IPS DF 6.9 (cell line): ENCODE data around the gene ELOVL2.

Experiments used
- DNase-seq: peaks from one replicate; pipeline ENCODE4 v3.0.0-alpha.2; 2013; ENCODE audit warnings: low read depth, low spot score
- H3K27ac ChIP-seq: one replicate; pipeline ENCODE4 v1.5.1; 2013; ENCODE audit warnings: low read length, control low read depth
- H3K27me3 ChIP-seq: 2 replicates; pipeline ENCODE4 v1.6.1; 2013; ENCODE audit warnings: mild to moderate bottlenecking, low read length; ENCODE audit not compliant: control insufficient read depth, insufficient read depth
- H3K36me3 ChIP-seq: 2 replicates; pipeline ENCODE4 v1.6.1; 2013; ENCODE audit warnings: low read length; ENCODE audit not compliant: control insufficient read depth, insufficient read depth
- H3K4me1 ChIP-seq: 2 replicates; pipeline ENCODE4 v1.6.1; 2013; ENCODE audit warnings: low read length; ENCODE audit not compliant: control insufficient read depth, insufficient read depth
- H3K4me3 ChIP-seq: 2 replicates; pipeline ENCODE4 v1.5.1; 2013; ENCODE audit warnings: mild to moderate bottlenecking, low read length
- H3K9me3 ChIP-seq: 2 replicates; pipeline ENCODE4 v1.6.1; 2013; ENCODE audit warnings: low read length, inconsistent platforms; ENCODE audit not compliant: control insufficient read depth, insufficient read depth
- WGBS: extraction: QIAGEN DNeasy Blood & Tissue Kit; methylation state at CpG from one replicate; pipeline ENCODE4 v1.1.7; 2013; ENCODE audit warnings: mixed read lengths, missing lambda C conversion rate; ENCODE audit not compliant: insufficient read length, insufficient coverage; 5-methylcytosine and 5-hydroxymethylcytosine counted together

Gene ELOVL2

GRCh38 chr6:10964684-10965083 is 79.4 kb downstream of the ELOVL2 start:
- WGBS: 100% methylated on average over 1 of the region's 1 CpG

GRCh38 chr6:10963113-10963512 is 81.0 kb downstream of the ELOVL2 start:
- Histone ChIP-seq H3K9me3 (no peaks in the 10 kb centered on the region), H3K27me3 (peaks cover 2% of the 10 kb centered on the region; the same call in 1 of the 2 replicates), H3K27ac (no peak overlapping the region), H3K36me3 (no peaks in the 10 kb centered on the region), H3K4me3 (no peak overlapping the region), H3K4me1 (no peaks in the 10 kb centered on the region; the same call in 1 of the 2 replicates)
- no CpG with 5 or more reads among the region's 2 CpGs for WGBS
- no peak for DNase-seq

More at GRCh38 chr6:10964684-10965083, 79.4 kb downstream of the ELOVL2 start:
- no peaks in the 10 kb centered on the region; the same call in 1 of the 2 replicates for H3K4me1 ChIP-seq
- DNase-seq: no peak
- no peak overlapping the region for H3K4me3 ChIP-seq
- no peak overlapping the region for H3K27ac ChIP-seq
- H3K36me3 ChIP-seq: no peaks in the 10 kb centered on the region
- no peaks in the 10 kb centered on the region for H3K9me3 ChIP-seq
- peaks cover 2% of the 10 kb centered on the region; the same call in 1 of the 2 replicates for H3K27me3 ChIP-seq

GRCh38 chr6:10962673-10963072 is 81.4 kb downstream of the ELOVL2 start:
- no CpG with 5 or more reads among the region's 1 CpG for WGBS
- Histone ChIP-seq H3K4me1 (no peaks in the 10 kb centered on the region; the same call in 1 of the 2 replicates), H3K36me3 (no peaks in the 10 kb centered on the region), H3K9me3 (no peaks in the 10 kb centered on the region), H3K27me3 (peaks cover 2% of the 10 kb centered on the region; the same call in 1 of the 2 replicates), H3K4me3 (no peak overlapping the region), H3K27ac (no peak overlapping the region)
- DNase-seq: no peak

- Histone ChIP-seq H3K27ac (no peak overlapping the region), H3K4me1 (no peaks in the 10 kb centered on the region; the same call in 1 of the 2 replicates), H3K4me3 (no peak overlapping the region), H3K27me3 (peaks cover 2% of the 10 kb centered on the region; the same call in 1 of the 2 replicates), H3K36me3 (no peaks in the 10 kb centered on the region), H3K9me3 (no peaks in the 10 kb centered on the region)
- no peak for DNase-seq
- no CpG with 5 or more reads among the region's 3 CpGs for WGBS
Observed at GRCh38 chr6:10961837-10962236, 82.3 kb downstream of the ELOVL2 start.

GRCh38 chr6:10960171-10960570 is 83.9 kb downstream of the ELOVL2 start:
- Histone ChIP-seq H3K27me3 (peaks cover 2% of the 10 kb centered on the region; the same call in 1 of the 2 replicates), H3K9me3 (no peaks in the 10 kb centered on the region), H3K27ac (no peak overlapping the region), H3K4me1 (no peaks in the 10 kb centered on the region; the same call in 1 of the 2 replicates), H3K36me3 (no peaks in the 10 kb centered on the region), H3K4me3 (no peak overlapping the region)
- no peak for DNase-seq
- no CpG with 5 or more reads among the region's 2 CpGs for WGBS

- Histone ChIP-seq H3K9me3 (no peaks in the 10 kb centered on the region), H3K27me3 (no peaks in the 10 kb centered on the region; the same call in 1 of the 2 replicates), H3K36me3 (no peaks in the 10 kb centered on the region), H3K4me3 (no peak overlapping the region), H3K27ac (no peak overlapping the region), H3K4me1 (no peaks in the 10 kb centered on the region)
- DNase-seq: no peak
- WGBS: no CpG with 5 or more reads among the region's 6 CpGs
Observed at GRCh38 chr6:10957414-10957886, 86.7 kb downstream of the ELOVL2 start.

GRCh38 chr6:10956776-10957175 is 87.3 kb downstream of the ELOVL2 start:
- H3K36me3 ChIP-seq: no peaks in the 10 kb centered on the region
- no peaks in the 10 kb centered on the region; the same call in 1 of the 2 replicates for H3K27me3 ChIP-seq
- H3K9me3 ChIP-seq: no peaks in the 10 kb centered on the region
- DNase-seq: no peak
- H3K4me3 ChIP-seq: no peak overlapping the region
- no peak overlapping the region for H3K27ac ChIP-seq
- no peaks in the 10 kb centered on the region for H3K4me1 ChIP-seq

- Histone ChIP-seq H3K27me3 (no peaks in the 10 kb centered on the region), H3K4me1 (no peaks in the 10 kb centered on the region), H3K9me3 (no peaks in the 10 kb centered on the region), H3K36me3 (no peaks in the 10 kb centered on the region), H3K27ac (no peak overlapping the region), H3K4me3 (no peak overlapping the region)
- no CpG with 5 or more reads among the region's 15 CpGs for WGBS
- DNase-seq: peak; percentile 67
Observed at GRCh38 chr6:10954590-10955010, 89.5 kb downstream of the ELOVL2 start.

- WGBS: no CpG with 5 or more reads among the region's 6 CpGs
- Histone ChIP-seq H3K4me1 (no peaks in the 10 kb centered on the region), H3K27me3 (no peaks in the 10 kb centered on the region), H3K27ac (no peak overlapping the region), H3K4me3 (no peak overlapping the region), H3K9me3 (no peaks in the 10 kb centered on the region), H3K36me3 (no peaks in the 10 kb centered on the region)
- DNase-seq: no peak
Observed at GRCh38 chr6:10951675-10952282, 92.3 kb downstream of the ELOVL2 start.

- Histone ChIP-seq H3K27me3 (no peaks in the 10 kb centered on the region), H3K4me3 (no peak overlapping the region), H3K36me3 (no peaks in the 10 kb centered on the region), H3K4me1 (no peaks in the 10 kb centered on the region), H3K27ac (no peak overlapping the region), H3K9me3 (no peaks in the 10 kb centered on the region)
- no CpG with 5 or more reads among the region's 6 CpGs for WGBS
- no peak for DNase-seq
Observed at GRCh38 chr6:10949579-10950490, 94.3 kb downstream of the ELOVL2 start.
